Ovary (tissue), 3 donors: ENCODE results near the gene DNAH6.

Source experiments
- POLR2A ChIP-seq: fragments of 450-650 bp; IDR thresholded peaks from one replicate; pipeline ENCODE4 v1.6.1; 2017; ENCODE audit warnings: antibody characterized with exemption, mild to moderate bottlenecking, moderate library complexity
- TF ChIP-seq, protein P1 (sequence below), 3 donors: fragments of 450-650 bp in 2 of 3; fragments of 200-600 bp in 1 of 3; IDR thresholded peaks; one replicate each; pipeline versions ENCODE4 v1.5.1 to v1.8.0; 2016 to 2022; ENCODE audit warnings: antibody characterized with exemption in 3 of 3, mild to moderate bottlenecking in 1 of 3
- donor health status: DM: no; HTN: no; CAD: no.

DNA sequence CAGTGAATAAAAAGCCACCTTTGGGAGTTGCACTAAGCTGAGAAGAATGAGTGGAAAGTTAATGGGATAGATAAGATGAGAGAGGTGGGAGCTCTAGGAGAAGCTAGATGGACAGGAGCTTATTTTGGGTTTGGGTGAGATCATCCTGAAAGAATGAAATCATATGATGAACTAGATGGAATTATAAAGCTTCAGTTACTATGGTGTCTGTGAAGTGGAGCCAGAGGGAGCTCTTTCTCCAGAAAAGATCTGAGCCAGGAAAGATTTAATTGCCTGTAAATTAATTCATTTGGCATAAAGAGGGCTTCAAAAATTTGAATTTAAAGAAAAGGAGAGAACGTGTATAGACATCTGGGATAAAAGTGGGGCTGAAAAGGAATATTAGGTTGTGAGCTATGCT is 10.3 kb downstream of the DNAH6 start:
- TF ChIP-seq, protein P1, sequence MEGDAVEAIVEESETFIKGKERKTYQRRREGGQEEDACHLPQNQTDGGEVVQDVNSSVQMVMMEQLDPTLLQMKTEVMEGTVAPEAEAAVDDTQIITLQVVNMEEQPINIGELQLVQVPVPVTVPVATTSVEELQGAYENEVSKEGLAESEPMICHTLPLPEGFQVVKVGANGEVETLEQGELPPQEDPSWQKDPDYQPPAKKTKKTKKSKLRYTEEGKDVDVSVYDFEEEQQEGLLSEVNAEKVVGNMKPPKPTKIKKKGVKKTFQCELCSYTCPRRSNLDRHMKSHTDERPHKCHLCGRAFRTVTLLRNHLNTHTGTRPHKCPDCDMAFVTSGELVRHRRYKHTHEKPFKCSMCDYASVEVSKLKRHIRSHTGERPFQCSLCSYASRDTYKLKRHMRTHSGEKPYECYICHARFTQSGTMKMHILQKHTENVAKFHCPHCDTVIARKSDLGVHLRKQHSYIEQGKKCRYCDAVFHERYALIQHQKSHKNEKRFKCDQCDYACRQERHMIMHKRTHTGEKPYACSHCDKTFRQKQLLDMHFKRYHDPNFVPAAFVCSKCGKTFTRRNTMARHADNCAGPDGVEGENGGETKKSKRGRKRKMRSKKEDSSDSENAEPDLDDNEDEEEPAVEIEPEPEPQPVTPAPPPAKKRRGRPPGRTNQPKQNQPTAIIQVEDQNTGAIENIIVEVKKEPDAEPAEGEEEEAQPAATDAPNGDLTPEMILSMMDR (IDR thresholded peaks at IDR 0.05): peak in 1 of 3 donors; percentile 16
- no peak for TF ChIP-seq POLR2A
